NCI-H82 (cell line): ENCODE data around the gene DCLRE1A.
"Not testable (repeated sequence)": the region's sequence is repeated elsewhere in the genome, so short reads cannot be mapped to it uniquely, and the experiment has no call there.

ENCODE experiments used
- DNase-seq: peaks from one replicate; lab custom pipeline; 2025; lab: John Stamatoyannopoulos, UW

Gene DCLRE1A

GRCh38 chr10:113858541-113858940 lies 4.7 kb upstream of the DCLRE1A start:
- peak; percentile 1 for DNase-seq

GRCh38 chr10:113857210-113857609 lies 3.3 kb upstream of the DCLRE1A start:
- no peak for DNase-seq

- no peak for DNase-seq
Observed at GRCh38 chr10:113856563-113856962, 2.7 kb upstream of the DCLRE1A start.

- peak; percentile 58 for DNase-seq
Observed at GRCh38 chr10:113854761-113855588, 1.1 kb upstream of the DCLRE1A start.

- peak; percentile 50 for DNase-seq
Observed at GRCh38 chr10:113853578-113854012, 287 bp downstream of the DCLRE1A start.

GRCh38 chr10:113849946-113850345 lies 3.9 kb downstream of the DCLRE1A start:
- DNase-seq: no peak

GRCh38 chr10:113849140-113849803 lies 4.6 kb downstream of the DCLRE1A start:
- DNase-seq: no peak

GRCh38 chr10:113846036-113846435 lies 7.8 kb downstream of the DCLRE1A start:
- no peak for DNase-seq

- no peak for DNase-seq
Observed at GRCh38 chr10:113843972-113844485, 9.9 kb downstream of the DCLRE1A start.

- DNase-seq: no peak
Observed at GRCh38 chr10:113842171-113842570, 11.7 kb downstream of the DCLRE1A start.

GRCh38 chr10:113828567-113828966 lies 25.3 kb downstream of the DCLRE1A start:
- not testable (repeated sequence) for DNase-seq

GRCh38 chr10:113825791-113826190 lies 28.1 kb downstream of the DCLRE1A start:
- DNase-seq: no peak

GRCh38 chr10:113823389-113823788 lies 30.5 kb downstream of the DCLRE1A start:
- no peak for DNase-seq

- no peak for DNase-seq
Observed at GRCh38 chr10:113822174-113822573, 31.7 kb downstream of the DCLRE1A start.

- DNase-seq: not testable (repeated sequence)
Observed at GRCh38 chr10:113821306-113821705, 32.6 kb downstream of the DCLRE1A start.

GRCh38 chr10:113820507-113820906 lies 33.4 kb downstream of the DCLRE1A start:
- peak; percentile 18 for DNase-seq

GRCh38 chr10:113819989-113820388 lies 33.9 kb downstream of the DCLRE1A start:
- DNase-seq: no peak

- DNase-seq: not testable (repeated sequence)
Observed at GRCh38 chr10:113814700-113815099, 39.2 kb downstream of the DCLRE1A start.

- DNase-seq: no peak
Observed at GRCh38 chr10:113808168-113808567, 45.7 kb downstream of the DCLRE1A start.

GRCh38 chr10:113806503-113806902 lies 47.4 kb downstream of the DCLRE1A start:
- DNase-seq: no peak

GRCh38 chr10:113802997-113803396 lies 50.9 kb downstream of the DCLRE1A start:
- DNase-seq: no peak

GRCh38 chr10:113801569-113801968 lies 52.3 kb downstream of the DCLRE1A start:
- no peak for DNase-seq

- DNase-seq: no peak
Observed at GRCh38 chr10:113791691-113792090, 62.2 kb downstream of the DCLRE1A start.
